Transverse colon (tissue), 4 donors: ENCODE measurements around the gene UBL3.

ENCODE experiments used
- EP300 ChIP-seq: sonication (generic); formaldehyde crosslinking; IDR thresholded peaks from one replicate; pipeline ENCODE4 v1.6.1; 2017; ENCODE audit warnings: antibody characterized with exemption, low read depth
- POLR2A ChIP-seq: fragments of 450-650 bp; IDR thresholded peaks from one replicate; pipeline ENCODE4 v1.6.1; 2016; ENCODE audit warnings: antibody characterized with exemption, mild to moderate bottlenecking, moderate library complexity
- POLR2AphosphoS5 ChIP-seq, 3 donors: sonication (generic); formaldehyde crosslinking; IDR thresholded peaks; one replicate each; pipeline ENCODE4 v1.6.1; 2016; ENCODE audit warnings: antibody characterized with exemption in 3 of 3
- TF ChIP-seq, protein P1 (sequence below), 5 experiments: fragments of 200-600 bp in 3 of 5; fragments of 450-650 bp in 2 of 5; sonication (generic) in 3 of 5; IDR thresholded peaks; 1 replicate in 2 of 5; 2 replicates in 3 of 5; pipeline ENCODE4 v1.5.1; 2016 to 2017; ENCODE audit warnings: antibody characterized with exemption in 5 of 5, inconsistent platforms in 3 of 5, mild to moderate bottlenecking in 2 of 5, moderate library complexity in 1 of 5

- TF ChIP-seq, protein P1, sequence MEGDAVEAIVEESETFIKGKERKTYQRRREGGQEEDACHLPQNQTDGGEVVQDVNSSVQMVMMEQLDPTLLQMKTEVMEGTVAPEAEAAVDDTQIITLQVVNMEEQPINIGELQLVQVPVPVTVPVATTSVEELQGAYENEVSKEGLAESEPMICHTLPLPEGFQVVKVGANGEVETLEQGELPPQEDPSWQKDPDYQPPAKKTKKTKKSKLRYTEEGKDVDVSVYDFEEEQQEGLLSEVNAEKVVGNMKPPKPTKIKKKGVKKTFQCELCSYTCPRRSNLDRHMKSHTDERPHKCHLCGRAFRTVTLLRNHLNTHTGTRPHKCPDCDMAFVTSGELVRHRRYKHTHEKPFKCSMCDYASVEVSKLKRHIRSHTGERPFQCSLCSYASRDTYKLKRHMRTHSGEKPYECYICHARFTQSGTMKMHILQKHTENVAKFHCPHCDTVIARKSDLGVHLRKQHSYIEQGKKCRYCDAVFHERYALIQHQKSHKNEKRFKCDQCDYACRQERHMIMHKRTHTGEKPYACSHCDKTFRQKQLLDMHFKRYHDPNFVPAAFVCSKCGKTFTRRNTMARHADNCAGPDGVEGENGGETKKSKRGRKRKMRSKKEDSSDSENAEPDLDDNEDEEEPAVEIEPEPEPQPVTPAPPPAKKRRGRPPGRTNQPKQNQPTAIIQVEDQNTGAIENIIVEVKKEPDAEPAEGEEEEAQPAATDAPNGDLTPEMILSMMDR (IDR thresholded peaks at IDR 0.05), result no peak
- TF ChIP-seq POLR2A, result no peak
- no peak for TF ChIP-seq EP300
- TF ChIP-seq POLR2AphosphoS5 (IDR thresholded peaks at IDR 0.05), result no peak
Measured at GRCh38 chr13:29868581-29868980, 18.2 kb upstream of the UBL3 start.
